ENCODE data around the gene CLTC.
A peak's percentile ranks its signal among the peaks of the same experiment; 100 is the strongest.
"Not testable (repeated sequence)": the region's sequence is repeated elsewhere in the genome, so short reads cannot be mapped to it uniquely, and the experiment has no call there.

CLTC gene

GRCh38 chr17:59619298-59620063 lies at the start of gene CLTC:
Gene CLTC (plus strand): TSS chr17:59619895. CDS start chr17:59620132, 237 bp downstream.
- H3K4me1 ChIP-seq (ENCODE audit: insufficient read depth, poor library complexity, severe bottlenecking) = peaks cover 39% of the 10 kb centered on the region
- no peak for TF ChIP-seq CTCF (IDR thresholded peaks at IDR 0.05; ENCODE audit: poor library complexity, severe bottlenecking)
- no peaks in the 10 kb centered on the region for H3K27me3 ChIP-seq (ENCODE audit: insufficient read depth, poor library complexity, severe bottlenecking)
- H3K36me3 ChIP-seq (ENCODE audit: low read depth) = peaks cover 29% of the 10 kb centered on the region
- no peaks in the 10 kb centered on the region for H3K9me3 ChIP-seq (ENCODE audit: severe bottlenecking)
- DNase-seq (ENCODE audit: low spot score) (peak; percentile 94), ATAC-seq (ENCODE audit: low read depth) (peak; percentile 91)
- H3K4me3 ChIP-seq (ENCODE audit: severe bottlenecking) = peak within 1 kb of the TSS; percentile 97
- peak within 1 kb of the TSS; percentile 88 for H3K27ac ChIP-seq (ENCODE audit: poor library complexity, severe bottlenecking)

GRCh38 chr17:59572301-59572924 lies 47.3 kb upstream of the CLTC start:
- DNase-seq (ENCODE audit: low spot score) = no peak
- TF ChIP-seq CTCF (IDR thresholded peaks at IDR 0.05; ENCODE audit: poor library complexity, severe bottlenecking) = no peak
- Histone ChIP-seq H3K4me3 (ENCODE audit: severe bottlenecking) (no peak overlapping the region), H3K9me3 (ENCODE audit: severe bottlenecking) (no peaks in the 10 kb centered on the region), H3K4me1 (ENCODE audit: insufficient read depth, poor library complexity, severe bottlenecking) (no peaks in the 10 kb centered on the region), H3K27me3 (ENCODE audit: insufficient read depth, poor library complexity, severe bottlenecking) (no peaks in the 10 kb centered on the region), H3K27ac (ENCODE audit: poor library complexity, severe bottlenecking) (no peak overlapping the region), H3K36me3 (ENCODE audit: low read depth) (peaks cover 26% of the 10 kb centered on the region)
- ATAC-seq (ENCODE audit: low read depth) = no peak

- H3K4me1 ChIP-seq (ENCODE audit: insufficient read depth, poor library complexity, severe bottlenecking); DNase-seq (ENCODE audit: low spot score); H3K27me3 ChIP-seq (ENCODE audit: insufficient read depth, poor library complexity, severe bottlenecking); H3K36me3 ChIP-seq (ENCODE audit: low read depth); ATAC-seq (ENCODE audit: low read depth); H3K27ac ChIP-seq (ENCODE audit: poor library complexity, severe bottlenecking); H3K9me3 ChIP-seq (ENCODE audit: severe bottlenecking); H3K4me3 ChIP-seq (ENCODE audit: severe bottlenecking): not testable (repeated sequence)
Observed at GRCh38 chr17:59584168-59584567, 35.5 kb upstream of the CLTC start.

- Histone ChIP-seq H3K9me3 (ENCODE audit: severe bottlenecking) (peaks cover 2% of the 10 kb centered on the region), H3K27ac (ENCODE audit: poor library complexity, severe bottlenecking) (no peak overlapping the region), H3K4me3 (ENCODE audit: severe bottlenecking) (no peak overlapping the region), H3K27me3 (ENCODE audit: insufficient read depth, poor library complexity, severe bottlenecking) (no peaks in the 10 kb centered on the region), H3K4me1 (ENCODE audit: insufficient read depth, poor library complexity, severe bottlenecking) (no peaks in the 10 kb centered on the region), H3K36me3 (ENCODE audit: low read depth) (peaks cover 39% of the 10 kb centered on the region)
- ATAC-seq (ENCODE audit: low read depth) = no peak
- no peak for DNase-seq (ENCODE audit: low spot score)
- TF ChIP-seq CTCF (IDR thresholded peaks at IDR 0.05; ENCODE audit: poor library complexity, severe bottlenecking) = no peak
Observed at GRCh38 chr17:59600169-59600568, 19.5 kb upstream of the CLTC start.

GRCh38 chr17:59601130-59601529 lies 18.6 kb upstream of the CLTC start:
- H3K27me3 ChIP-seq (ENCODE audit: insufficient read depth, poor library complexity, severe bottlenecking) = no peaks in the 10 kb centered on the region
- no peak for TF ChIP-seq CTCF (IDR thresholded peaks at IDR 0.05; ENCODE audit: poor library complexity, severe bottlenecking)
- DNase-seq (ENCODE audit: low spot score) (no peak), ATAC-seq (ENCODE audit: low read depth) (no peak)
- peaks cover 49% of the 10 kb centered on the region for H3K36me3 ChIP-seq (ENCODE audit: low read depth)
- H3K9me3 ChIP-seq (ENCODE audit: severe bottlenecking) = peaks cover 2% of the 10 kb centered on the region
- H3K4me1 ChIP-seq (ENCODE audit: insufficient read depth, poor library complexity, severe bottlenecking) = no peaks in the 10 kb centered on the region
- H3K4me3 ChIP-seq (ENCODE audit: severe bottlenecking) = no peak overlapping the region
- H3K27ac ChIP-seq (ENCODE audit: poor library complexity, severe bottlenecking) = no peak overlapping the region
